H1 (cell line): ENCODE data around the gene EXD3. TPM values are rescaled to one million over a fixed set of nuclear protein-coding genes. Genes with fewer than 3 reads are reported as not detected.

Experiments used
- CEBPB ChIP-seq: IDR thresholded peaks from 2 replicates; pipeline ENCODE4 v1.6.1; 2012; ENCODE audit warnings: low read depth, low read length
- CHD1 ChIP-seq: IDR thresholded peaks from 2 replicates; pipeline ENCODE4 v1.6.1; 2012; ENCODE audit warnings: low read depth, low read length, improper control_type of control experiment
- FOSL1 ChIP-seq: IDR thresholded peaks from 2 replicates; pipeline ENCODE4 v1.6.1; 2011; ENCODE audit warnings: mild to moderate bottlenecking, low read depth, low read length, moderate library complexity; ENCODE audit not compliant: insufficient read depth
- polyA plus RNA-seq, 7 experiments: library from polyadenylated mRNA; depleted of rRNA in 3 of 7; stranded (reverse) in 5 of 7; unstranded in 2 of 7; fragments of >200 nt in 5 of 7; fragments of 200-250 nt in 2 of 7; gene quantifications; 1 replicate in 5 of 7; 2 replicates in 1 of 7; 4 replicates in 1 of 7; pipeline versions ENCODE4 v1.2.1 to v1.2.3, GENCODE V29; 2011 to 2013; ENCODE audit warnings: missing spikeins in 2 of 7, mixed read lengths in 2 of 7
- total RNA-seq: library from RNA; stranded (reverse); fragmentation: NEBNext Ultra II Directional; extraction: Animal tissue kit (Norgen Biotek cat#: 25700); gene quantifications from 2 replicates; pipeline ENCODE4 v1.2.1, GENCODE V29; 2021
- TF ChIP-seq, protein P1 (sequence below): fragments of 300-600 bp; sonication (generic); IDR thresholded peaks from 2 replicates; pipeline ENCODE4 v1.7.1; 2012; ENCODE audit warnings: low read length, moderate library complexity, mild to moderate bottlenecking, inconsistent platforms; ENCODE audit not compliant: insufficient replicate concordance

The EXD3 gene
- total and polyA plus RNA-seq, 2 of the 8 experiments (the other 6 are each of a cell fraction or from before 2014, with no cell fraction given): 7.2 to 9.4 TPM

- TF ChIP-seq, protein P1, sequence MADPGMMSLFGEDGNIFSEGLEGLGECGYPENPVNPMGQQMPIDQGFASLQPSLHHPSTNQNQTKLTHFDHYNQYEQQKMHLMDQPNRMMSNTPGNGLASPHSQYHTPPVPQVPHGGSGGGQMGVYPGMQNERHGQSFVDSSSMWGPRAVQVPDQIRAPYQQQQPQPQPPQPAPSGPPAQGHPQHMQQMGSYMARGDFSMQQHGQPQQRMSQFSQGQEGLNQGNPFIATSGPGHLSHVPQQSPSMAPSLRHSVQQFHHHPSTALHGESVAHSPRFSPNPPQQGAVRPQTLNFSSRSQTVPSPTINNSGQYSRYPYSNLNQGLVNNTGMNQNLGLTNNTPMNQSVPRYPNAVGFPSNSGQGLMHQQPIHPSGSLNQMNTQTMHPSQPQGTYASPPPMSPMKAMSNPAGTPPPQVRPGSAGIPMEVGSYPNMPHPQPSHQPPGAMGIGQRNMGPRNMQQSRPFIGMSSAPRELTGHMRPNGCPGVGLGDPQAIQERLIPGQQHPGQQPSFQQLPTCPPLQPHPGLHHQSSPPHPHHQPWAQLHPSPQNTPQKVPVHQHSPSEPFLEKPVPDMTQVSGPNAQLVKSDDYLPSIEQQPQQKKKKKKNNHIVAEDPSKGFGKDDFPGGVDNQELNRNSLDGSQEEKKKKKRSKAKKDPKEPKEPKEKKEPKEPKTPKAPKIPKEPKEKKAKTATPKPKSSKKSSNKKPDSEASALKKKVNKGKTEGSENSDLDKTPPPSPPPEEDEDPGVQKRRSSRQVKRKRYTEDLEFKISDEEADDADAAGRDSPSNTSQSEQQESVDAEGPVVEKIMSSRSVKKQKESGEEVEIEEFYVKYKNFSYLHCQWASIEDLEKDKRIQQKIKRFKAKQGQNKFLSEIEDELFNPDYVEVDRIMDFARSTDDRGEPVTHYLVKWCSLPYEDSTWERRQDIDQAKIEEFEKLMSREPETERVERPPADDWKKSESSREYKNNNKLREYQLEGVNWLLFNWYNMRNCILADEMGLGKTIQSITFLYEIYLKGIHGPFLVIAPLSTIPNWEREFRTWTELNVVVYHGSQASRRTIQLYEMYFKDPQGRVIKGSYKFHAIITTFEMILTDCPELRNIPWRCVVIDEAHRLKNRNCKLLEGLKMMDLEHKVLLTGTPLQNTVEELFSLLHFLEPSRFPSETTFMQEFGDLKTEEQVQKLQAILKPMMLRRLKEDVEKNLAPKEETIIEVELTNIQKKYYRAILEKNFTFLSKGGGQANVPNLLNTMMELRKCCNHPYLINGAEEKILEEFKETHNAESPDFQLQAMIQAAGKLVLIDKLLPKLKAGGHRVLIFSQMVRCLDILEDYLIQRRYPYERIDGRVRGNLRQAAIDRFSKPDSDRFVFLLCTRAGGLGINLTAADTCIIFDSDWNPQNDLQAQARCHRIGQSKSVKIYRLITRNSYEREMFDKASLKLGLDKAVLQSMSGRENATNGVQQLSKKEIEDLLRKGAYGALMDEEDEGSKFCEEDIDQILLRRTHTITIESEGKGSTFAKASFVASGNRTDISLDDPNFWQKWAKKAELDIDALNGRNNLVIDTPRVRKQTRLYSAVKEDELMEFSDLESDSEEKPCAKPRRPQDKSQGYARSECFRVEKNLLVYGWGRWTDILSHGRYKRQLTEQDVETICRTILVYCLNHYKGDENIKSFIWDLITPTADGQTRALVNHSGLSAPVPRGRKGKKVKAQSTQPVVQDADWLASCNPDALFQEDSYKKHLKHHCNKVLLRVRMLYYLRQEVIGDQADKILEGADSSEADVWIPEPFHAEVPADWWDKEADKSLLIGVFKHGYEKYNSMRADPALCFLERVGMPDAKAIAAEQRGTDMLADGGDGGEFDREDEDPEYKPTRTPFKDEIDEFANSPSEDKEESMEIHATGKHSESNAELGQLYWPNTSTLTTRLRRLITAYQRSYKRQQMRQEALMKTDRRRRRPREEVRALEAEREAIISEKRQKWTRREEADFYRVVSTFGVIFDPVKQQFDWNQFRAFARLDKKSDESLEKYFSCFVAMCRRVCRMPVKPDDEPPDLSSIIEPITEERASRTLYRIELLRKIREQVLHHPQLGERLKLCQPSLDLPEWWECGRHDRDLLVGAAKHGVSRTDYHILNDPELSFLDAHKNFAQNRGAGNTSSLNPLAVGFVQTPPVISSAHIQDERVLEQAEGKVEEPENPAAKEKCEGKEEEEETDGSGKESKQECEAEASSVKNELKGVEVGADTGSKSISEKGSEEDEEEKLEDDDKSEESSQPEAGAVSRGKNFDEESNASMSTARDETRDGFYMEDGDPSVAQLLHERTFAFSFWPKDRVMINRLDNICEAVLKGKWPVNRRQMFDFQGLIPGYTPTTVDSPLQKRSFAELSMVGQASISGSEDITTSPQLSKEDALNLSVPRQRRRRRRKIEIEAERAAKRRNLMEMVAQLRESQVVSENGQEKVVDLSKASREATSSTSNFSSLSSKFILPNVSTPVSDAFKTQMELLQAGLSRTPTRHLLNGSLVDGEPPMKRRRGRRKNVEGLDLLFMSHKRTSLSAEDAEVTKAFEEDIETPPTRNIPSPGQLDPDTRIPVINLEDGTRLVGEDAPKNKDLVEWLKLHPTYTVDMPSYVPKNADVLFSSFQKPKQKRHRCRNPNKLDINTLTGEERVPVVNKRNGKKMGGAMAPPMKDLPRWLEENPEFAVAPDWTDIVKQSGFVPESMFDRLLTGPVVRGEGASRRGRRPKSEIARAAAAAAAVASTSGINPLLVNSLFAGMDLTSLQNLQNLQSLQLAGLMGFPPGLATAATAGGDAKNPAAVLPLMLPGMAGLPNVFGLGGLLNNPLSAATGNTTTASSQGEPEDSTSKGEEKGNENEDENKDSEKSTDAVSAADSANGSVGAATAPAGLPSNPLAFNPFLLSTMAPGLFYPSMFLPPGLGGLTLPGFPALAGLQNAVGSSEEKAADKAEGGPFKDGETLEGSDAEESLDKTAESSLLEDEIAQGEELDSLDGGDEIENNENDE: no peak
- no peak for TF ChIP-seq FOSL1
- TF ChIP-seq CEBPB: no peak
- no peak for TF ChIP-seq CHD1
These were observed 41.5 kb upstream of the EXD3 start (continued) for GRCh38 chr9:137464291-137464999.
